Brain microvascular endothelial cell (primary cell): ENCODE results near the gene FILIP1.

Experiments
- DNase-seq: peaks from one replicate; pipeline ENCODE4 v3.0.0-alpha.2; 2020
- H3K27ac ChIP-seq: fragments of 250-450 bp; sonication (Bioruptor Pico); 2 replicates; pipeline ENCODE4 v1.5.1; 2020; ENCODE audit warnings: mild to moderate bottlenecking, moderate library complexity
- H3K27me3 ChIP-seq: fragments of 250-450 bp; sonication (Bioruptor Pico); replicated peaks from 2 replicates; pipeline ENCODE4 v1.5.1; 2020; ENCODE audit warnings: mild to moderate bottlenecking
- H3K36me3 ChIP-seq: fragments of 250-450 bp; sonication (Bioruptor Pico); replicated peaks from 2 replicates; pipeline ENCODE4 v1.5.1; 2020; ENCODE audit warnings: mild to moderate bottlenecking
- H3K4me3 ChIP-seq: 2 replicates; pipeline ENCODE4 v1.5.1; 2011; ENCODE audit warnings: low read depth, mild to moderate bottlenecking, control low read depth, low read length, moderate library complexity
- in situ Hi-C: cut with HindIII; loops from 2 replicates; pipeline ENCODE4 v1.10.0; 2017; ENCODE audit warnings: low sequenced_read_pairs, low pct_ligation_motif_present
- TF ChIP-seq, protein P1 (sequence below): IDR thresholded peaks from 2 replicates; pipeline ENCODE4 v1.5.1; 2011; ENCODE audit warnings: low read depth, mild to moderate bottlenecking, moderate library complexity, low read length, control low read depth, inconsistent platforms; ENCODE audit errors: missing control alignments

FILIP1 gene

DNA sequence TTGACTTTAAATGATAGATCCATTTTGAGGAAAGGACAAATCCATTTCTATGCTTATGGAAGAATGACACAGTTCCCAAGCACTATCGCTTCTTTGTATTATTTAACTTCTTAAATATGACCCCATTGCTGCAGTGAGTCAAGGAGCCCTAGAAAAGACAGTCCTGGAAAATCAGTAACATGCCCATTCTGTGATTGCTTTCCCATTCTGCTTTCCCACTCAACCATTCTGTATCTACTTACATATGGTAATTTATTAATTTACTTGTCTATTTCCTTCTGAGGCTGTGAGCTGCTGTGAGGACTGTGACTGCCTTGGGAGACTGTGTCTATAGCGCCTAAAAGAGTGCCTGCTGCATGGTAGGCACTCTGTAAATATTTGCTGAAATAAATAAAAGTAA is 123.6 kb downstream of the FILIP1 start:
- in situ Hi-C loops: no loop called here
- no peak overlapping the region for H3K4me3 ChIP-seq
- no peak for DNase-seq
- no peaks in the 10 kb centered on the region for H3K27me3 ChIP-seq
- H3K36me3 ChIP-seq: no peaks in the 10 kb centered on the region
- no peak overlapping the region for H3K27ac ChIP-seq
- TF ChIP-seq, protein P1, sequence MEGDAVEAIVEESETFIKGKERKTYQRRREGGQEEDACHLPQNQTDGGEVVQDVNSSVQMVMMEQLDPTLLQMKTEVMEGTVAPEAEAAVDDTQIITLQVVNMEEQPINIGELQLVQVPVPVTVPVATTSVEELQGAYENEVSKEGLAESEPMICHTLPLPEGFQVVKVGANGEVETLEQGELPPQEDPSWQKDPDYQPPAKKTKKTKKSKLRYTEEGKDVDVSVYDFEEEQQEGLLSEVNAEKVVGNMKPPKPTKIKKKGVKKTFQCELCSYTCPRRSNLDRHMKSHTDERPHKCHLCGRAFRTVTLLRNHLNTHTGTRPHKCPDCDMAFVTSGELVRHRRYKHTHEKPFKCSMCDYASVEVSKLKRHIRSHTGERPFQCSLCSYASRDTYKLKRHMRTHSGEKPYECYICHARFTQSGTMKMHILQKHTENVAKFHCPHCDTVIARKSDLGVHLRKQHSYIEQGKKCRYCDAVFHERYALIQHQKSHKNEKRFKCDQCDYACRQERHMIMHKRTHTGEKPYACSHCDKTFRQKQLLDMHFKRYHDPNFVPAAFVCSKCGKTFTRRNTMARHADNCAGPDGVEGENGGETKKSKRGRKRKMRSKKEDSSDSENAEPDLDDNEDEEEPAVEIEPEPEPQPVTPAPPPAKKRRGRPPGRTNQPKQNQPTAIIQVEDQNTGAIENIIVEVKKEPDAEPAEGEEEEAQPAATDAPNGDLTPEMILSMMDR: no peak

DNA sequence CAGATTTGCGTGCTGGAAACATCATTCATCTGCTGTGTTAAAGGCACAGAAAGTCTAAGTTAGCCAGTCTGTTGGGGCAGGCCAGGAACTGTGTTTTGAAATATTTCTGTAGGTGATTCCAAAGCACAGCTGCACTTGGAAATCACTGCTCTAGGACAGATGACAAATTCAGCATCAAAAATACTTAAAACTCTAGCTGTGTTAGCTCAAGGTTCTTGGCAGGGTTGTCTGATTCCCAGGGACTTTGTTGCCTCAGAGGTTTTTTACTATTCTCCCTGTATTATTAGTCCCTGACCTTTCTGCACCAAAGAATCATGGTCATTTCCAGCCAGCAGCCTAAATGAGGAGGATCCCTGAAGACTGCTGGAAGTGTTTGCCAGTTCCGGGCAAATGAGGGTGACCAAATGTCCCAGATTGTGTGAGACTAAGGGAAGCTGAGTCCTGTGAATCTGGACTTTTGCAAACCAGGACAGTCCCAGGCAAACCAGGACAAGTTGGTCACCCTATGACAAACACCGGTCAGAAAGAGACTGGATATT is 124.7 kb downstream of the FILIP1 start:
- no peak overlapping the region for H3K27ac ChIP-seq
- no peak overlapping the region for H3K4me3 ChIP-seq
- H3K27me3 ChIP-seq: no peaks in the 10 kb centered on the region
- DNase-seq: no peak
- H3K36me3 ChIP-seq: no peaks in the 10 kb centered on the region
- TF ChIP-seq, protein P1: no peak
- in situ Hi-C loops: no loop called here

DNA sequence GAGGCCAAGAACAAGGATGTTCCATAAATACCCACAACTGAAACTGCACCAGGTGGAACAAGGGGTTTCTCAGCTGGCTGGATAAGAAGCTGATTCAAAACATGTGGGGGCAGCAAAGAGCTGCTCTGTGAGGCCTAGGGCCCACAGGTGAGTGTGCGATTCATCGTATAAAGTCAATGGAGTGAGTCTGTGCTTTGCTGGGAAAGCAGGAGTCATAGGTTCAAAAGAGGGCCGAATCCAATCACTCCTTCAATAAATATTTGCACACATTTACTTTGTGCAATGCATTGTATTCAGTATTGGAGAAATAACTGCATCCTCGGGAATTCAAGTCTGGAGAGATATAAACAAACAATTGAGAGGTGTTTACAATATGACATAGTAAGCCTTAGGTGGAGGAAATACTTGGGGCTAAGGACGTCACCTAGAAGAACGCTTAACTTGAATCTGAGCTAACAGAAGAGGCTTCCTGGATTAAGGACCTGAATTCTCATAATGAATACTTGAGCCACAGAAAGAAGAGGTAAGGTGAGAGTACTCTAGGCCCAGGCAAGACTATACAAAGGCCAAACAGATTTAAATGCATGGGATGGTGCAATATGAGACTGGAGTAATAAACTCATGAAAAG is 125.3 kb downstream of the FILIP1 start:
- Histone ChIP-seq H3K4me3 (no peak overlapping the region), H3K27me3 (no peaks in the 10 kb centered on the region), H3K36me3 (no peaks in the 10 kb centered on the region), H3K27ac (no peak overlapping the region)
- DNase-seq: no peak
- TF ChIP-seq, protein P1: peak; percentile 72
- in situ Hi-C loops: no loop called here

DNA sequence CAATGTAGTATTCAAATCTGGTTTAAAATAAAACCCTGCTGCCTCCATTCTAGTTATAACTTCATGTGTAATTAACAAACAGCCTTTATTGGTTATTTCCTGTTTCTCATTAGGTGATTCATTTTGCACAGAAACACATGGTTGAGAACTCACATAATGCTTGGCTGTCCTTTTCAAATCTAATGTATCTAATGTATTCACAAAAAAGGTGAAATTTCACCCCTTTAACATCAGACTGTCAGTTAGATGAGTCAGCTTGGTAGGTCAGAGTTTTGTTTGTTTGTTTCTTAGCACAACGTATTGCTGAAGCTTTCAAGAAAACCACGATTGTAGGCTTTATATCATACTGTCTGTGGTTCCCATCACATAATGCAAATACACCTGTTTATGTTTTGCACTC is 130.3 kb downstream of the FILIP1 start:
- no peak overlapping the region for H3K4me3 ChIP-seq
- in situ Hi-C loops: no loop called here
- H3K27ac ChIP-seq: no peak overlapping the region
- H3K36me3 ChIP-seq: no peaks in the 10 kb centered on the region
- H3K27me3 ChIP-seq: no peaks in the 10 kb centered on the region
- DNase-seq: no peak
- TF ChIP-seq, protein P1: no peak

DNA sequence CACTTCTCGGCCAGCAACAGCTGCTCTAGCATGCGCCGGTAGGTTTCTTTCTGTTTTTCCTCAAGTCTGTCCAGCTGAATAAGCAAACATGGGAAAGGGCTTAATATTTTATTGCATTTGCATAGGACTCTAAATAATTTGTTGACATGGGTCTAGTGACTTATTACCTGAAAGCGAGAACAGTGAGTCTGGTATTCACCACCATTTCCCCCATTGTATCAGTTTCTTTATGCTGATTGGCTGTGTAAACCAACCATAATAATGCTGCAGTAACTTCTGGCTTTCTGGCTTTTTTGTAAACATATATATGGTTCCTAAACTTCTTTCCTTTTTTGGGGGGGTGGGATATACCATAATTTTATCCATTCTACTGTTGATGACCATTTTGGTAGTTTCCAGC is 140.0 kb downstream of the FILIP1 start:
- no peak overlapping the region for H3K4me3 ChIP-seq
- in situ Hi-C loops: no loop called here
- H3K27me3 ChIP-seq: no peaks in the 10 kb centered on the region
- no peak for DNase-seq
- TF ChIP-seq, protein P1: no peak
- no peak overlapping the region for H3K27ac ChIP-seq
- no peaks in the 10 kb centered on the region for H3K36me3 ChIP-seq

DNA sequence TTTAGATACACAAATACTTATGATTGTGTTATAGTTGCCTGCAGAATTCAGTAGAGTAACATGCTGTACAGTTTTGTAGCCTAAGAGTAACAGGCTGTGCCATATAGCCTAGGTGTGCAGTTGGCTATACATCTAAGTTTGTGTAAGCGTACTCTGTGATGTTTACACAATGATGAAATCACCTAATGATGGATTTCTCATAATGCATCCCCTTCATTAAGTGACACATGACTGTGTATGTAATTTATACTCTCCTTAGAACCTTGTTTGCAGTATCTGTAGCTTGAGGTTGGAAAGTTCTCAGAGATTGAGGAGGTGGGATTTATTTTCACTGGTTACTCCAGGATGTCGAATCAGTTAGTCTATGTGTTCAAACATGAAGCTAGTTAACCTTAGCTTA is 142.0 kb downstream of the FILIP1 start:
- Histone ChIP-seq H3K27me3 (no peaks in the 10 kb centered on the region), H3K4me3 (no peak overlapping the region), H3K36me3 (no peaks in the 10 kb centered on the region), H3K27ac (no peak overlapping the region)
- in situ Hi-C loops: no loop called here
- TF ChIP-seq, protein P1: no peak
- no peak for DNase-seq
